Muscle layer of duodenum (tissue), 2 donors: ENCODE data around the gene NLRP5.

Source experiments
- H3K27ac ChIP-seq: one replicate; pipeline ENCODE4 v1.7.0; 2013; ENCODE audit warnings: mild to moderate bottlenecking, low read length
- H3K27me3 ChIP-seq: one replicate; pipeline ENCODE4 v1.7.0; 2013; ENCODE audit warnings: low read depth, mild to moderate bottlenecking, control low read depth, low read length
- H3K36me3 ChIP-seq, 2 donors: one replicate each; pipeline ENCODE4 v1.7.0; 2013; ENCODE audit warnings: low read length in 2 of 2, control low read depth in 1 of 2, mild to moderate bottlenecking in 1 of 2; ENCODE audit not compliant: insufficient read depth in 2 of 2, control insufficient read depth in 1 of 2
- H3K4me1 ChIP-seq, 2 donors: one replicate each; pipeline ENCODE4 v1.7.0; 2013; ENCODE audit warnings: low read length in 2 of 2, mild to moderate bottlenecking in 2 of 2, control low read depth in 1 of 2, moderate library complexity in 1 of 2; ENCODE audit not compliant: insufficient read depth in 2 of 2, control insufficient read depth in 1 of 2
- H3K4me3 ChIP-seq, 2 donors: one replicate each; pipeline ENCODE4 v1.7.0; 2013; ENCODE audit warnings: low read length in 2 of 2, low read depth in 1 of 2, mild to moderate bottlenecking in 1 of 2
- H3K9me3 ChIP-seq, 2 donors: one replicate each; pipeline ENCODE4 v1.7.0; 2013; ENCODE audit warnings: low read length in 2 of 2, control low read depth in 1 of 2, mild to moderate bottlenecking in 1 of 2; ENCODE audit not compliant: control insufficient read depth in 1 of 2
- donor health status: healthy.

The NLRP5 gene

DNA sequence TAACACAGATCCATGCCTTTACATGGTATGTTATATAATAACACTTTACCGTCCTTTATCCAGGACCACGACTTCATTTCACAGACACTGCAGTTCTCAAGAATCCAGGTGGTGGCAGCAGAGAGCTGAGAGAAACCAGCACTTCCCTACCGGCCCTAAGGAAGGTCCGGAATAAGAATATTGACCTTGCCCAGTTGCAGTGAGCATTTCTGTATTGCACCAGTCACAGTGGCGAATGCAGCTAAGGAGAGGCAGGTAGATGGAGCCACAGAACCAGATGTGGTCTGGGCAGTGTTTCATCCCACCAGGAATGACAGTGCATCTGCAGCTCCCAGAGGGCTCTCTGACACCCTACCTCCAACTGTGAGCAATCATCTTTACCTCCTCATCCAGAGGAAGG, 89.9 kb downstream of the NLRP5 start:
- Histone ChIP-seq H3K9me3 (no peaks in the 10 kb centered on the region), H3K27ac (no peak overlapping the region), H3K4me1 (peaks cover 0 to 9% of the 10 kb centered on the region in 2 donors)

DNA sequence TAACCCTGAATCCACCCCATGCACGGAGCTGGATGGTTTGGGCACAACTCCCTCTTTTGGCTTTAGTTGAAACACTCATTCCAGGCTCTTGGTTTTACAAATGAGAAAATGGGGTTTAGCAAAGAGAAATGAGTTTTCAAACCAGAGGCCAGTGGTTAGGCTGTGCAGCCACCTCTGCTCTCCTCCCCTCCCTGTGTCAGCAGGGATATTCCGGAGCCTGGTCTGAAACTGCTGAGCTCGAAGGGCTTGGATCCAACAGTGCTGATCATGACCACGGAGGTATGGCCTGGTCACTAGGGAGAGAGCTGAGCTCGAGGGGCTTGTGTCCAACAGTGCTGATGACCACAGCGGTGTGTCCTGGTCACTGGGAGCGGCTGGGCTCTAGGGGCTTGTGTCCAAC, 93.0 kb downstream of the NLRP5 start:
- Histone ChIP-seq H3K27ac (no peak overlapping the region), H3K36me3 (no peaks in the 10 kb centered on the region), H3K4me1 (peaks cover 0 to 9% of the 10 kb centered on the region in 2 donors), H3K9me3 (no peaks in the 10 kb centered on the region), H3K27me3 (no peaks in the 10 kb centered on the region), H3K4me3 (no peak overlapping the region)

More for the DNA sequence above, 89.9 kb downstream of the NLRP5 start:
- H3K27me3 ChIP-seq = no peaks in the 10 kb centered on the region
- H3K36me3 ChIP-seq = no peaks in the 10 kb centered on the region
- H3K4me3 ChIP-seq = no peak overlapping the region

DNA sequence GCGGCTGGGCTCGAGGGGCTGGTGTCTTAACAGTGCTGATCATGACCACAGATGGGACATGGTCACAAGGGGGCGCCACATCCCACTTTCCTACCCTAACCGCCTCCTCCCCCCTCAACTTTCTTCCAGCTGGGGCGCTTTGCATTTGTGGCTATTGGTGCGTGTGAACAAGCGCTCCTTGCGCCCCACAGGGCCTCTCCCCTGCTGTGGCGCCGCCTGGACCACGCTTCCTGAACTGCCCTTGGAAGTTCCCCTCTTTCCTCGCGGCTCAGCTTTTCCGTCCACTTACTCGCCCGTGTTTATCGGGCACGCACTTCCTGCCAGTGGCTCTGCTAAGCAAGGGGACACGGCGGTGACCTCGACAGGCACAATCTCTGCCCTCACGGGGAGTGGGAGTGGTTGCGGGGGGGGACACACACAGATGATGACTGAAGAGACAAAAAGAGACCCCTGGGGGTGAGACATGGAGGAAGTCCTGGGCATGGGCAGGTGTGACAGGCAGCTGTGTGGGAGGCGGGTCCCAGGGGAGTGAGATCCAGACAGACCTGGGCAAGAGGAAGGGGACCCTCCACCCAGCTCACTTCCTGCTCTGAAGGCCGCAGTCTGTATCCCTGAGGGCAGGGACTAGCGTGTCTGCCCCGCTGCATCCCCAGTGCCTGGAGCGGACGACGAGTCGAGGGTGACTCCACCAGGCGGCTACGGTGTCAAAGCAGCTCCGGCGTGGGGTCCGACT, 94.3 kb downstream of the NLRP5 start:
- H3K4me3 ChIP-seq = peak overlapping the region; percentile 53 to 57
- H3K4me1 ChIP-seq = peaks cover 0 to 9% of the 10 kb centered on the region in 2 donors
- H3K36me3 ChIP-seq = no peaks in the 10 kb centered on the region
- no peaks in the 10 kb centered on the region for H3K27me3 ChIP-seq
- no peaks in the 10 kb centered on the region for H3K9me3 ChIP-seq
- H3K27ac ChIP-seq = no peak overlapping the region

DNA sequence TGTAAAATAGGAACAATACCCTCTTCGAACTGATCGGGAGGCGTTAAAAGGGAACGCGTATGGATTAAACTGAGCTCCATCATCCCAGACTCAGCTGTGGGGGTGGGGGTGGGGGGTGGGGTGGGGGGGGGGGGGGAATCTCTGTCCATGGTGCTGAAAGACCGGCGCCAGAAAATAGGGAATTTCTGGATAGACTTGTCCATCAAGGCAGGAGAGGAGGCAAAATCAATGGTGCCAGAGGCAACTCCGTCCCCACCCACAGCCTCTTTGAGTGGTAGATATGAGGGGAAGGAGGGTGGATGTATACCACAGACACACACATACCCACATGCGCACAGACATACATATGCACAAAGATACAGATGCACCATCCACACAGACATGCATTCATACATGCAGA, 97.1 kb downstream of the NLRP5 start:
- H3K36me3 ChIP-seq = peaks cover 0 to 3% of the 10 kb centered on the region in 2 donors
- no peak overlapping the region for H3K27ac ChIP-seq
- no peak overlapping the region for H3K4me3 ChIP-seq
- no peaks in the 10 kb centered on the region for H3K9me3 ChIP-seq
- no peaks in the 10 kb centered on the region for H3K27me3 ChIP-seq
- peaks cover 0 to 9% of the 10 kb centered on the region in 2 donors for H3K4me1 ChIP-seq

DNA sequence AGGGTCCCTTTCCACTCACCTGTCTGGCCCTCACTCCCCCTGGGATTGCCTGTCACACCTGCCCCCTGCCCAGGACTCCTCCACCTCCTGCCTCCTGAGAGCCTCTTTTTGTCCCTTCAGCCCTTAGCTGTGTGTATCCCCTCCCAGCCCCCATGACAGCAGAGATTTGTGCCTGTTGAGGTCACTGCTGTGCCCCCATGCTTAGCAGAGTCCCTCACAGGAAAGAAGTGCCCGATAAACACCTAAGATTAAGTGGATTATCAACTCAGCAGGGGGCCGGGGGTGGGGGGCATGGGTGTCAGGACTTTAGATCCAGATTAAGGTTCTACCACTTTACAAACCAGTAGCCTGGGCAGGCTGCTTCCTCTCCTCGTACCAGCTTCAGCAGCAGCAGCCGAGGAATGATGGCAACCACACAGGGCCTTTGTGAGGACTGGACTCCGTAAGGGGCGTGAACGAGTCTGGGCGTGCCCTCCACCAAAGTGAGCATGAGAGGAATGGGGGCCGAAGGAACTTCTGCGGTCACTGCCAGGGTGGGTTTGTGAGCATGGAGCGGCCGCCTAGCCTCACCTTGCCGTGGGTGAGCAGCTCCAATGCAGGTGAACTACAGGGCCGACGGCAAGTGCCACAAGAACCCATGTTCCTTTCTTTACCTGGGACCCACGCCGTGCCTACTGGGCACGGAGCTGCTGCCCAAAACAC, 98.4 kb downstream of the NLRP5 start:
- H3K27ac ChIP-seq = no peak overlapping the region
- H3K9me3 ChIP-seq = no peaks in the 10 kb centered on the region
- peaks cover 0 to 9% of the 10 kb centered on the region in 2 donors for H3K4me1 ChIP-seq
- no peak overlapping the region for H3K4me3 ChIP-seq
- peaks cover 0 to 15% of the 10 kb centered on the region in 2 donors for H3K36me3 ChIP-seq
- H3K27me3 ChIP-seq = no peaks in the 10 kb centered on the region

DNA sequence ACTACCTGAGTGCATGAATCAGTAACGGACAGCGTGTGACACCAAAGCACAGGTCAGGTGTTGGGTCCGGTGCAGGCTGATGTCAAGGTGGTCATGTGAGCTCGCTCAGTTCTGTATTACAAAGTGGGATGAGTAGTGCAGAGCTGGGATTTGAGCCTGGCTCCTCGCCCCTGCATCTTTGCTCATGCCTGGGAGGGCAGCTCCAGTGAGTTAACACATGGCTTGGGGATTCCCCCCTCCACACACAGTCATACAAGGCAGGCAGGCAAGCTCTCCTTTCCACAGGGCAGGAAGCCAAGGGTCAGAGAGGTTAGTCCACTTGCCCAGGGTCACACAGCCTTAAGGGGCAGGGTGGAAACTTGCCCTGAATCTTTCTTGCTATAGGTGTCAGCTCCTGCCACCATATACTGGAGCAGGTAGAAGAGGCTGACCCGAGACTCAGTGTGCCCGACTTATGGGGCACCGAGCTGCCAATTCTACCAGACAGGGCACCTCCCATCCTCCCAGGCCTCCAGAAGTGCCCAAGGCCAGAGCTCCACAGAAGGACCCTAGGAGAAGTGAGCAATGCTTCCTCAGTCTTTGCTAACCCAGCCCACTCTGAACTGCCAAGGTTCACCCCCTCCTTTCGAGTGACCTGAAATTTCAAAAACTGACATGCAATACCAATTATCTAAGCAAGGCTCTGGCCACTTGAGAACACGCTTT, 99.1 kb downstream of the NLRP5 start:
- H3K36me3 ChIP-seq = peaks cover under 1 to 15% of the 10 kb centered on the region in 2 donors
- H3K27me3 ChIP-seq = no peaks in the 10 kb centered on the region
- H3K9me3 ChIP-seq = no peaks in the 10 kb centered on the region
- H3K4me1 ChIP-seq = peaks cover 0 to 6% of the 10 kb centered on the region in 2 donors
- no peak overlapping the region for H3K4me3 ChIP-seq
- H3K27ac ChIP-seq = no peak overlapping the region

DNA sequence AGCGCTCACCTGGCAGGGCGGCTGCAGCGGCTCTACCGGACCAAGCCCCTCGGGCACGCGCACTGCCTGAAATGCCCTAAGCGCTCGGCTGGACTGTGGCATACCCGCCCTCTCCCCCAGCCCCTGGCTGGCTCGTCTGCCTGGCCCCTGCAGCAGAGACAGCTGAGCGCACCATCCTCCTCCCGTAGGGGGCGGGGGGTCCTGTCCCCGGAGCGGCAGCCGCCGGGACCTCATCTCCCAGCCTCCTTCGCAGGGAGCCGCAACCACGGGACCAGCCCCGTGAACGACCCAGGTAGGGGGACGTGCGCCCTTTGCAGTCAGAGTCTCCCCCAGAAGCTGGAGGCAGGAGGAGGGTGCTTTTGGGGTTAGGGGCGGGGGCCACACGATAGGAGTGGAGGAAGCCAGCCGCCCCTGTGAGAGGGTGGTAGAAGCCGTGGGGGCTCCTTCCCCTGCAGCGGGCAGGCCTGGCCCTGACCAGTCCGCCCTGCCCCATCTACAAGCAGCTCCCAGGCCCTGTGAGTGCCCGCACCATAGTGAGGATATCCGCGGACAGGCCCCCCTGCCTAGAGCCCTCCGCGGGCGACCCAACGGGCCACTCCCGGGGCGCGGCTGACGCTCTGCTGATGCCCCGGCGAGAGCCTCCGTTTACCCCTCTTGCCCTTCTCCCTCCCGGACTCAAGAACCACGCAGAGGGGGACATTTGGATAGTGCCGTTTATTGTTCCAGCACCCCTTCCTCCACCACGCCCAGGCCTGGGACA, 100.3 kb downstream of the NLRP5 start:
- H3K27me3 ChIP-seq = no peaks in the 10 kb centered on the region
- H3K4me3 ChIP-seq = no peak overlapping the region
- H3K4me1 ChIP-seq = no peaks in the 10 kb centered on the region
- peaks cover 3 to 15% of the 10 kb centered on the region in 2 donors for H3K36me3 ChIP-seq
- H3K27ac ChIP-seq = no peak overlapping the region
- H3K9me3 ChIP-seq = no peaks in the 10 kb centered on the region

DNA sequence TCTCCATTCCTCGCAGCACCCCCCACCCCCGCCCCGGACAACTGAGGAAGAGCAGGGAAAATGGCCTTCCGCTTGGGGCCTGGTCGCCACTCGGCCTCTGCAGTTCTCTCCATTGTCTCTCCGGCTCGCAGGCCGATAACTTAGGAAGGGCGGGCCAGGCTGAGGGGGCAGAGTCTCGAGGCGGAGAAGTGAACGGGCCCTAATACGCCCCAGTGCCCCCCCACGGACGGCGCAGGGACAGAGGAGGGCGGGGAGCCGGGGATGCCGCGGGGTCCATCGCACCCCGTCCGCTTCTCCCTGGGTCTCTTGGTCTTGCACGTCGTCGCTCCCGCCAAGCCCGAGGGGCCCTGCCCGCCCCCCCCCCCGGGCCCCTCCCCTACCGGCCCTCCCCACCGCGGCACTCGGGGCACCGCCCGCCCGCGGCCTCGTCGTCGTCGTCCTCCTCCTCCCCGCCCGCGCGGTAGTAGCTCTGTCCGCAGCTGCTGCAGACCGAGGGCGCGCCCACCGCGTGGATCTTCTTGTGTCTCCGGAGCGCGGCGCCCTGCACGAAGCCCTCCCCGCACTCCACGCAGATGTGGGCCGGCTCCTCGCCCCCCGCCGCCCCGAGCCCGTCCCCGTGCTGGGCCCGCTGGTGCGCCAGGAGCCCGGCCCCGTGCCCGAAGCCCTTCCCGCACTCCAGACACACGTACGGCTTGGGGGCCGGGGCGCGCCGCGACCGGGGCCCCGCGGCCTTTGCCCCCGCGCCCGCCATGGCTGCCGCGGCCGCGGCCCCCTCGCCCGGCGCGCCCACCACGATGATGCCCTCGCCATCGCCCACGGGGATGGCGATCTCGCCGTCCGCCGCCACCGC, 101.3 kb downstream of the NLRP5 start:
- Histone ChIP-seq H3K9me3 (no peaks in the 10 kb centered on the region), H3K27ac (no peak overlapping the region), H3K4me3 (no peak overlapping the region), H3K36me3 (peaks cover 3 to 15% of the 10 kb centered on the region in 2 donors), H3K27me3 (no peaks in the 10 kb centered on the region), H3K4me1 (no peaks in the 10 kb centered on the region)

DNA sequence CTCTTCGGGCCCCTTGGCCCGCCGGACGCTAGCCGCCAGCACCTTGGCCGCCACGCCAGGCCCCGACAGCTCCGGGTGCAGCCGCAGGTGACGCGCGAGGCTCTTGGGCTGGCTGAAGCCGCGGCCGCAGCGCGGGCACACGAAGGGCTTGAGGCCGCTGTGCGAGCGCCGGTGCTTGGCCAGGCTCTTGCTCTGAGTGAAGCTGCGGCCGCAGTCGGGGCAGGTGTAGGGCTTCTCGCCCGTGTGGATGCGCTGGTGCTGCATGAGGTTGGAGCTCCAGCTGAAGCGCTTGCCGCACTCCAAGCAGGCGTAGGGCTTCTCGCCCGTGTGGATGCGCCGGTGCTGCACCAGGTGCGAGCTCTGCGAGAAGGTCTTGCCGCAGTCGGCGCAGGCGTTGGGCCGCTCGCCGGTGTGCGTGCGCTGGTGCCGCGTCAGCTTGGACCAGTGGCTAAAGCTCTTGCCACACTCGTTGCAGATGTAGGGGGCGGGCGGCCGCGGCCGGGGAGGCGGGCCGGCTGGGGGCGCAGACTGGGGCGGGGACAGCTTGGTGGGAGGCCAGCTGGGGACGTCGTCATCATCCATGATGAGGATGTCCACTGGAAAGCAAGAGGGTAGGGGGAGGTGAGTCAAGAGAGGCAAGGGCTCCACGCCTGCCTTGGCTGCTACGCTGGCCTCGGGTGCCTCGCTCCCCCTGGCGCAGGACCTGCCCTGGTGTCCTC, 102.1 kb downstream of the NLRP5 start:
- no peaks in the 10 kb centered on the region for H3K4me1 ChIP-seq
- H3K4me3 ChIP-seq = no peak overlapping the region
- no peaks in the 10 kb centered on the region for H3K9me3 ChIP-seq
- H3K36me3 ChIP-seq = peaks cover 3 to 15% of the 10 kb centered on the region in 2 donors
- no peak overlapping the region for H3K27ac ChIP-seq
- H3K27me3 ChIP-seq = no peaks in the 10 kb centered on the region

DNA sequence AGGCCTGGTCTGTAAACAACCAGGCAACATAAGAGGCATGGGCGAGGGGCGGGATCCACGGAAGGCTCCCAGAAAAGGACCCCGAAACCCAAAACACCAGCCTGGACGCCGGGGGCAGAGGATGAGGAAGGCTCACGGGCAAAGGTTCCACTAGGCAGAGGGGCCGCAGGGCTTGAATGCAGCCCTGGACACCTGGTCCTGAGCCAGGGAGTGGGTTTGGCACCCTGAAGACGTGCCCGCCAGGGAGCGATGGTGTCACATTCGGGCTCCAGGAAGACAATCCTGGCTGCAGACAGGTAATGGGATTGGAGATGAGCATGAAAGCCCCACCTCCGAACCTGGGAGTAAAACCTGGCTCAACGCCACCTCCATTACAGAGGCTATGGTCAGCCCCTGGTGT, 102.8 kb downstream of the NLRP5 start:
- Histone ChIP-seq H3K27ac (no peak overlapping the region), H3K4me3 (no peak overlapping the region), H3K27me3 (no peaks in the 10 kb centered on the region), H3K4me1 (no peaks in the 10 kb centered on the region), H3K36me3 (peaks cover 3 to 15% of the 10 kb centered on the region in 2 donors), H3K9me3 (no peaks in the 10 kb centered on the region)
